HG02610 (cell line): ENCODE measurements around the gene HNRNPK.
A peak's percentile ranks its signal among the peaks of the same experiment; 100 is the strongest.
"Not testable (repeated sequence)": the region's sequence is repeated elsewhere in the genome, so short reads cannot be mapped to it uniquely, and the experiment has no call there.

ENCODE experiments used
- ATAC-seq: cut with Tn5 transposase; IDR thresholded peaks from one replicate; pipeline ENCODE4 v1.9.1; 2021; ENCODE audit warnings: mild to moderate bottlenecking, moderate library complexity; ENCODE audit not compliant: unreplicated experiment

Gene HNRNPK

GRCh38 chr9:83978992-83979811 lies 813 bp downstream of the HNRNPK start:
- peak; percentile 30 for ATAC-seq

- no peak for ATAC-seq
Observed at GRCh38 chr9:83977196-83977595, 2.8 kb downstream of the HNRNPK start.

- no peak for ATAC-seq
Observed at GRCh38 chr9:83976372-83976771, 3.6 kb downstream of the HNRNPK start.

GRCh38 chr9:83975300-83975699 lies 4.7 kb downstream of the HNRNPK start:
- ATAC-seq: no peak

GRCh38 chr9:83972286-83972685 lies 7.7 kb downstream of the HNRNPK start:
- ATAC-seq: no peak

- no peak for ATAC-seq
Observed at GRCh38 chr9:83971485-83971884, 8.5 kb downstream of the HNRNPK start.

- ATAC-seq: no peak
Observed at GRCh38 chr9:83969602-83970001, 10.4 kb downstream of the HNRNPK start.

GRCh38 chr9:83967073-83967472 lies 12.9 kb downstream of the HNRNPK start:
- ATAC-seq: no peak

- ATAC-seq: no peak
Observed at GRCh38 chr9:83966209-83966582, 13.8 kb downstream of the HNRNPK start.

GRCh38 chr9:83965350-83966208 lies 14.4 kb downstream of the HNRNPK start:
- ATAC-seq: no peak

GRCh38 chr9:83964973-83965349 lies 15.1 kb downstream of the HNRNPK start:
- ATAC-seq: no peak

- no peak for ATAC-seq
Observed at GRCh38 chr9:83962165-83962564, 17.9 kb downstream of the HNRNPK start.

GRCh38 chr9:83960991-83961390 lies 19.0 kb downstream of the HNRNPK start:
- ATAC-seq: no peak

GRCh38 chr9:83959061-83959460 lies 21.0 kb downstream of the HNRNPK start:
- ATAC-seq: no peak

- no peak for ATAC-seq
Observed at GRCh38 chr9:83957248-83957513, 22.8 kb downstream of the HNRNPK start.

- peak; percentile 64 for ATAC-seq
Observed at GRCh38 chr9:83956436-83957247, 23.4 kb downstream of the HNRNPK start.

- peak; percentile 63 for ATAC-seq
Observed at GRCh38 chr9:83956086-83956435, 24.0 kb downstream of the HNRNPK start.

- ATAC-seq: not testable (repeated sequence)
Observed at GRCh38 chr9:83948096-83948495, 31.9 kb downstream of the HNRNPK start.

GRCh38 chr9:83940590-83941303 lies 39.3 kb downstream of the HNRNPK start:
- no peak for ATAC-seq

- ATAC-seq: peak; percentile 66
Observed at GRCh38 chr9:83937861-83938455, 42.1 kb downstream of the HNRNPK start.

- no peak for ATAC-seq
Observed at GRCh38 chr9:83936523-83936922, 43.5 kb downstream of the HNRNPK start.
